Measurements from ENCODE around the gene MAPKAPK3.
A peak's percentile ranks its signal among the peaks of the same experiment; 100 is the strongest.

Gene MAPKAPK3

DNA sequence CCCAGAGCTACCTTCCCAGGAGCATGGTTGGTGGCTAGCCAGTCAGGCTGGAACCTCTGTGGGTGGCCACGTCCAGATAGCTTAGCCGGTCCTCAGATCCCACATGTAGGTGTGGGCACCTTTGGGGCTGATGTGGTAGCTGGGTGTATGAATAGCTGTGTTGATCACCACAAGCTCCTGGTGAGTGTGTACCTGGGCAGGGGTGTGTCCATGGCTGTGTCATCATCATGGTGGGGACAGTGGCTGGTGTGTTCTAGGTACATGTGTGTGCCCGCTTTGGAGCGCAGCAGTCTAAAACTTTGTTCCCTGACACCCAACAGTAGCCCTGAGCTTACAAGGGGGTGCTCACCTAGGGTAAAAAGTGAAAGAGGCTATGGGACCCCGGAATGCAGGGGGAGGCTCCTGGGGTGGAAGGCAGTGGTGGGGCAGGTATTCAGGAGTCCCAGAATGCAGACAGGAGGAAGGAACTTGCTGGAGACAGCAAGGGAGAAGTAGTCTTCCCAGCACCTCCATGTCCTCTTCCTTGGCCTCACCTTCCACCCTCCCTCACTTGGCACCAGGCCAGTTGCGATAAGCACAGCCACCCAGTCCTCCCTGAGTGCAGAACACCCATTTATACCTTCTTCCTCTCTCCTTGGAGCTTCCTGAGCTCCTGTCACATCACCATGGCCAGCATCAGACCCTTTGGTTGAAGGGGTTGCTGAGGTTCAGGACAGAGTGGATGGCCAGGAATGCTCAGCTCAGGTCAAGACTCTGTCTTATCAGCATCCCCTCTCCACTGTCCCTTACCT, 6.6 kb upstream of the MAPKAPK3 start:
- peak; percentile 68; the same call in 1 of the 2 replicates for TF ChIP-seq NFIC (IDR thresholded peaks at IDR 0.05)
- TF ChIP-seq EGR1 (IDR thresholded peaks at IDR 0.05), result no peak

DNA sequence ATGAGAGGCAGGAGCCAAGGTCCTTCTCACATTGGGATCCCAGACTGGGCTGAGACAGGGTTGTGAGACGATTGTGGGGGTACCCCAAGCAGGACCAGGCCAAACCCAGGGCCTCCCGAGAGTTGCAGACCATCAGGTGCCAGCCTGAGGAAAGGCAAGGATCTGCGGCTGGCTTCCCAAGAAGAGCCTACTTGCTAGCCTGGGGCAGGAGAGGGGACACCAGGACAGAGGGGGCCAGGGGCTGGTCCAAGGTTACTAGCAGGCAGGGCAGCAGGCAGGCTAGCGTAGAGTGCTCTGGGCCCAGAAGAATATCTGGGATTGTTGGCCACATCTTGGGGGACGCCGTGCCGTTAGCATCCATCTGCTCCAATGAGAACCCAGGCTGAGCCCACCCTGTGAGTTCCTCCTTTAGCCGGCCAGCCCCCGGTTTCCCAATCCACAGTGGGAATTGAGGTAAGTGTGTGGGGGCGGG, 5.9 kb upstream of the MAPKAPK3 start:
- no peak for TF ChIP-seq EGR1 (IDR thresholded peaks at IDR 0.05)

DNA sequence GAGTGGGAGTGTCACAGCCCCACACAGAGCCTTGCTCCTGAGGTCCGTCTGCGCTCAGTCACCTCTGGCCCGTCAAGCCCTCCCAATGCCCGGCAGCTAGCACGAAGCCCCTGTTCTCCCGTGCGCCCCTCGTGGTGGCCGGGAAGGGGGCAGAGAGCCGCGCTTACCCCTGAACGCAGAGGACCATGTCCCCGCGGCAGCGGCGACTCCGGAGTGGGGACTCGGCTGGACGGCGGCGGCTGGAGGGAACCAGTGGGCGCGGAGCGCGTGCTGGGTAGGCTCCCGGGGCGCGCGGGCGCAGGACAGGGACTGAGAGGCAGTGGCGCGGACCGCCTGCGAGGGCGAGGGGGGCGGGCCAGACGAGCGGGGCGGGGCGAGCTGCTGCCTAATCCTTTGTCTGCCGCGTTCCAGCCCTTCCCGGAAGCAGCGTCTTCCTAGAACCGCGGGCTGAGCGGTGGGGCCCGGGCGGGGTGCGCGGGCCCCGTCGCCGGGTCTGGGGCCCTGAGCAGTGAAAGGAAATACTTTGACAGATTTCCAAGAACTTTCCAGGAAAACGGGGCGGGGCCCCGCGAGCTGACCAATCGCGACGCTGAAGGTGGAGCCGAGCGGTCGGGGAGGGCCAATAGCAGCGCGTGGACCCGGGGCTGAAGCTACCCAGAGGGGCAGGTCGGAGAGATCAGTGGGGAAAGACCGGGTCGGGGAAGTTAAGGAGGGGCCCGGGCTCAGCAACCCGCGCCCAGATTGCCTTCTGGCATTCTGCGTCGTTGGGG, 5.3 kb upstream of the MAPKAPK3 start, which contains the start of gene CISH:
Gene CISH (minus strand): TSS at position 311 of the 770 bp plus-strand sequence. CDS start 124 bp downstream, at position 187.
- TF ChIP-seq ZBTB7A (IDR thresholded peaks at IDR 0.05; ENCODE audit: low read depth) (peak; percentile 62; the same call in 1 of the 2 replicates), FOXM1 (IDR thresholded peaks at IDR 0.05; ENCODE audit: borderline replicate concordance, low read depth) (no peak), CEBPB (IDR thresholded peaks at IDR 0.05) (no peak), RAD21 (IDR thresholded peaks at IDR 0.05; ENCODE audit: low read depth) (no peak; the same call in 1 of the 2 replicates), TAF1 (IDR thresholded peaks at IDR 0.05; ENCODE audit: low read depth) (peak; percentile 57), TCF12 (IDR thresholded peaks at IDR 0.05; ENCODE audit: low read depth) (no peak; the same call in 1 of the 2 replicates), CREB1 (IDR thresholded peaks at IDR 0.05; ENCODE audit: low read depth) (peak; percentile 29; the same call in 1 of the 2 replicates), YY1 (IDR thresholded peaks at IDR 0.05; ENCODE audit: low read depth) (no peak), EGR1 (IDR thresholded peaks at IDR 0.05) (no peak), NFIC (IDR thresholded peaks at IDR 0.05) (peak; percentile 75), TEAD4 (IDR thresholded peaks at IDR 0.05) (peak; percentile 37; the same call in 1 of the 2 replicates), EP300 (IDR thresholded peaks at IDR 0.05; ENCODE audit: borderline replicate concordance) (no peak; the same call in 1 of the 2 replicates)
- TF ChIP-seq, protein P1, sequence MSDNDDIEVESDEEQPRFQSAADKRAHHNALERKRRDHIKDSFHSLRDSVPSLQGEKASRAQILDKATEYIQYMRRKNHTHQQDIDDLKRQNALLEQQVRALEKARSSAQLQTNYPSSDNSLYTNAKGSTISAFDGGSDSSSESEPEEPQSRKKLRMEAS (IDR thresholded peaks at IDR 0.05), result peak; percentile 94
- TF ChIP-seq, protein P2, sequence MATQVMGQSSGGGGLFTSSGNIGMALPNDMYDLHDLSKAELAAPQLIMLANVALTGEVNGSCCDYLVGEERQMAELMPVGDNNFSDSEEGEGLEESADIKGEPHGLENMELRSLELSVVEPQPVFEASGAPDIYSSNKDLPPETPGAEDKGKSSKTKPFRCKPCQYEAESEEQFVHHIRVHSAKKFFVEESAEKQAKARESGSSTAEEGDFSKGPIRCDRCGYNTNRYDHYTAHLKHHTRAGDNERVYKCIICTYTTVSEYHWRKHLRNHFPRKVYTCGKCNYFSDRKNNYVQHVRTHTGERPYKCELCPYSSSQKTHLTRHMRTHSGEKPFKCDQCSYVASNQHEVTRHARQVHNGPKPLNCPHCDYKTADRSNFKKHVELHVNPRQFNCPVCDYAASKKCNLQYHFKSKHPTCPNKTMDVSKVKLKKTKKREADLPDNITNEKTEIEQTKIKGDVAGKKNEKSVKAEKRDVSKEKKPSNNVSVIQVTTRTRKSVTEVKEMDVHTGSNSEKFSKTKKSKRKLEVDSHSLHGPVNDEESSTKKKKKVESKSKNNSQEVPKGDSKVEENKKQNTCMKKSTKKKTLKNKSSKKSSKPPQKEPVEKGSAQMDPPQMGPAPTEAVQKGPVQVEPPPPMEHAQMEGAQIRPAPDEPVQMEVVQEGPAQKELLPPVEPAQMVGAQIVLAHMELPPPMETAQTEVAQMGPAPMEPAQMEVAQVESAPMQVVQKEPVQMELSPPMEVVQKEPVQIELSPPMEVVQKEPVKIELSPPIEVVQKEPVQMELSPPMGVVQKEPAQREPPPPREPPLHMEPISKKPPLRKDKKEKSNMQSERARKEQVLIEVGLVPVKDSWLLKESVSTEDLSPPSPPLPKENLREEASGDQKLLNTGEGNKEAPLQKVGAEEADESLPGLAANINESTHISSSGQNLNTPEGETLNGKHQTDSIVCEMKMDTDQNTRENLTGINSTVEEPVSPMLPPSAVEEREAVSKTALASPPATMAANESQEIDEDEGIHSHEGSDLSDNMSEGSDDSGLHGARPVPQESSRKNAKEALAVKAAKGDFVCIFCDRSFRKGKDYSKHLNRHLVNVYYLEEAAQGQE (IDR thresholded peaks at IDR 0.05; ENCODE audit: low read depth), result no peak
- TF ChIP-seq, protein P3, sequence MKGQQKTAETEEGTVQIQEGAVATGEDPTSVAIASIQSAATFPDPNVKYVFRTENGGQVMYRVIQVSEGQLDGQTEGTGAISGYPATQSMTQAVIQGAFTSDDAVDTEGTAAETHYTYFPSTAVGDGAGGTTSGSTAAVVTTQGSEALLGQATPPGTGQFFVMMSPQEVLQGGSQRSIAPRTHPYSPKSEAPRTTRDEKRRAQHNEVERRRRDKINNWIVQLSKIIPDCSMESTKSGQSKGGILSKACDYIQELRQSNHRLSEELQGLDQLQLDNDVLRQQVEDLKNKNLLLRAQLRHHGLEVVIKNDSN (IDR thresholded peaks at IDR 0.05), result no peak

DNA sequence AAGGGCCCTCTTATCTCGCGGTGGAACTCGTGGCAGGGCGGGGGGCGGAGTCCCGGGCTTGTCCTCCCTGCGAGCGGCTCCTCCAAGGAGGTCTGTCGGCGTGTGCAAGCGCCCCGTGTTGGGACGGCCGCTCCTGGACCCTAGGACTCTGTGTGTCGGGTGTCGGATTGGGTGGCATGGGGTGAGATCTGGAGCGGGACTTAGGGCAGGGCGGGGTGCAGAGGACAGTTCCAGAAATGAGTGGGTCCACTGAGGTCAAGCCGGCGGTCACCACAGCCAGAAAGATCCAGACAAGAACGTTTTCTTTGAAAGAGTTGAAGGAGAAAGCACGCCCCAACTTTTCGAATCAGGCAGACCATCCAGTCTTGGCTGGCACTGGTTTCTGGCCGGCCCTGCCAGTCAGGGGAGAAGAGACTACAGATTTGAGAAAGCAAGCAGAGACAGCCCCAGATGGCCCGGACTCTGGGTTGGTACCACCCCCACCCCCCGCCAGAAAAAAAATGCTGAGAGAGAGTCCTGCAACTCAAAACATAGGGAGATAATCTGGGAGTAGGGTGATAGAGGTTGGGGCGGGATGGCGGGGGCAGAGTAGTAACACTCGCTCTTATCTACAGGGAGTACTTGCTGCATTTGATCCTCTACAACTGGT, 4.6 kb upstream of the MAPKAPK3 start:
- TF ChIP-seq, protein P3 (IDR thresholded peaks at IDR 0.05), result no peak
- TF ChIP-seq CEBPB (IDR thresholded peaks at IDR 0.05) (no peak), TCF12 (IDR thresholded peaks at IDR 0.05; ENCODE audit: low read depth) (no peak), RAD21 (IDR thresholded peaks at IDR 0.05; ENCODE audit: low read depth) (no peak), TAF1 (IDR thresholded peaks at IDR 0.05; ENCODE audit: low read depth) (0 out of 2 replicates have a peak, but pooled peaks have one; percentile 8)
- TF ChIP-seq, protein P1 (IDR thresholded peaks at IDR 0.05), result no peak

DNA sequence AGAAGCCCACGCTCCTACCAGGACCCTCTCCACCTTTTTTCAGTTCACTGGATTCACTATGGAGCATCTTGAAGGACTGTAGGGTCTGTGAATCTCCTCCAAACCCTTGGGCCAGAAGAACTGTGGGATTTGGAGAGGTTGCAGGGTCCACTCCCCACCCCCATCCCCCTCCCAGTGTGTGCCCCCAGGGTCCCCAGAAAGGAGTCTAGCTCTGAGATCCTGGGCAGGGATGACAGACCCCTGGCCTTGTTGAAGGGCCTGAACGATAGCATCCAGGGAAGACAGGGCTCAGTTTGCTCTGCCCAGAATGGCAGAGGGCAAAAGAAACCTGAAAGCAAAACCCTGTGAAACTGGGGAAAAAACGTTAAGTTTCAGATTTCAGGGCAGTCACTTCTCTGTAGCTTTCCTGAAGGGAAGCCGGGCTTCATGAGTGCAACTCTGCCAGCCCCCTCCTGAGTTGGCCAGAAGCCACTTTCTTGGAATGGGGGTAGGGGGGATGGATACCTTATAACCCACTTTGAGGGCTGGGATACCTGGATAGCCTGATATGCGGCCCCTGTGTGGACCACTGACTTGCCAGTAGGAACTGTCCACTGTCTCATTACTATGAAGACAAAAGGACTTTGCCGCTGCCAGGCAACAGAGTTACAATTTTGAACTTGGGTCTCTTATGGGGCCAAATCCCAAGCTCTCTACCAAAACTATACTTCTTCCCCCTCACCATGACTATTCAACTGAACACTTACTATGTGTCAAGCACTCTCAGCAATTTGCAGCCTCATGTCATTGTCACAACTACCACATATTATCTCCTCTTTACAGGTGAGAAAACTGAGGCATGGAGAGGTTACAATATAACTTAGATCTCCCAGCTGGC, 3.7 kb upstream of the MAPKAPK3 start:
- TF ChIP-seq CEBPB (IDR thresholded peaks at IDR 0.05) (no peak), TCF12 (IDR thresholded peaks at IDR 0.05; ENCODE audit: low read depth) (no peak), NFIC (IDR thresholded peaks at IDR 0.05) (no peak), ZBTB7A (IDR thresholded peaks at IDR 0.05; ENCODE audit: low read depth) (no peak), EGR1 (IDR thresholded peaks at IDR 0.05) (no peak), TAF1 (IDR thresholded peaks at IDR 0.05; ENCODE audit: low read depth) (no peak), TEAD4 (IDR thresholded peaks at IDR 0.05) (no peak), FOXM1 (IDR thresholded peaks at IDR 0.05; ENCODE audit: borderline replicate concordance, low read depth) (no peak), EP300 (IDR thresholded peaks at IDR 0.05; ENCODE audit: borderline replicate concordance) (no peak), RAD21 (IDR thresholded peaks at IDR 0.05; ENCODE audit: low read depth) (no peak), CREB1 (IDR thresholded peaks at IDR 0.05; ENCODE audit: low read depth) (no peak), YY1 (IDR thresholded peaks at IDR 0.05; ENCODE audit: low read depth) (no peak)
- TF ChIP-seq, protein P2 (IDR thresholded peaks at IDR 0.05; ENCODE audit: low read depth), result no peak
- TF ChIP-seq, protein P1 (IDR thresholded peaks at IDR 0.05), result no peak
- TF ChIP-seq, protein P3 (IDR thresholded peaks at IDR 0.05), result no peak
